Measurements from ENCODE around the gene GGT5.
"Not testable (repeated sequence)": the region's sequence is repeated elsewhere in the genome, so short reads cannot be mapped to it uniquely, and the experiment has no call there.

Gene GGT5, protein sequence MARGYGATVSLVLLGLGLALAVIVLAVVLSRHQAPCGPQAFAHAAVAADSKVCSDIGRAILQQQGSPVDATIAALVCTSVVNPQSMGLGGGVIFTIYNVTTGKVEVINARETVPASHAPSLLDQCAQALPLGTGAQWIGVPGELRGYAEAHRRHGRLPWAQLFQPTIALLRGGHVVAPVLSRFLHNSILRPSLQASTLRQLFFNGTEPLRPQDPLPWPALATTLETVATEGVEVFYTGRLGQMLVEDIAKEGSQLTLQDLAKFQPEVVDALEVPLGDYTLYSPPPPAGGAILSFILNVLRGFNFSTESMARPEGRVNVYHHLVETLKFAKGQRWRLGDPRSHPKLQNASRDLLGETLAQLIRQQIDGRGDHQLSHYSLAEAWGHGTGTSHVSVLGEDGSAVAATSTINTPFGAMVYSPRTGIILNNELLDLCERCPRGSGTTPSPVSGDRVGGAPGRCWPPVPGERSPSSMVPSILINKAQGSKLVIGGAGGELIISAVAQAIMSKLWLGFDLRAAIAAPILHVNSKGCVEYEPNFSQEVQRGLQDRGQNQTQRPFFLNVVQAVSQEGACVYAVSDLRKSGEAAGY

DNA sequence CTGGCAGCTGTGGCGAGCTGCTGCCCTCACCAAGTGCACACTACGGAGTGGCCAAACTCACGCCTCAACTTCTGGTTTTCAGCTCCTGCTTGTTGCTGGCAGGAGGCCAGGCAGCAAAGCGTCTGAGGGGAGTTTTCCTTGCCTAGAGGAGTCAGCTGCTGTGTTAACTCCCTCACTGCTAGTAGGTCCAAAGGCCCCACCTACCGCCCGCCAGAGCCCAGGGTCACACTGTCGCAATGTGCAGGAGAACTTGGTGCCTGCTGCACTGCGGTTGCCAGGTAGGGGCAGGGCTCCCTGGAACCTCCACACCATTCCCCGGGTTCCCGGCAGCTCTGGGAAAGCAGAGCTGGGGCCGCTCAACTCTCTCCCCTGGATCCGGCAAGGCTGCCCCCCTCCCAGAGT is at the start of gene GGT5:
GGT5 (minus strand) TSS at position 53 of the 402 bp plus-strand sequence. CDS start 357 bp downstream, outside the sequence.
- DNase-seq, result not testable (repeated sequence)

DNA sequence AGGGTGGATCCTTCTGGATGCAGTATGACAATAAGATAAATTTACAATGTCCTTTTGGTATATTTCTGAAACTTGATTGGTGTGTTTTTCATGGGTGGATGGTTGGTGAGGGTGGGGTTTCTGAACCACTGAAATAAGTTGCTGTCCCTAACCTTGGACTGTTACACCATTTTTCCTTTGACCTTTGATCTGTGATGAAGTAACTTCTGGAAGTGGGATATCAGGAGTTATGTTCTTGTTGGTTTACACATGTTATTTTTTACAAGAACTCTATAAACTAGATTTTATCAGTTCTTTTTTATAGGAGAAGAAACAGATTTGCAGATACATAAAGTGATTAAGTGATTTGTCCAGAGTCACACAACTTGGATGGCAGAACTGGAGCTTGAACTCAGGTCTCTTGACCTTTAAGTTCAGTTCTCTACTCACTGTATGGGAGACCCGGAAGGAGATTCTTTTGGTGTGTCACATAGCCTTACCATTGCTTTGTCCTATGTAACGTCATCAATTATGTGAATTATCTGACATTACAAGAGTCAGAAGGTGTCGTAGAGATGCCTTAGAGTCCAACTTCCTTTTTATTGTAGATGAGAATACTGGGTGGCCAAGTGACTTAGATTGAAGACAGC is 47.4 kb upstream of the GGT5 start:
- DNase-seq, result not testable (repeated sequence)

DNA sequence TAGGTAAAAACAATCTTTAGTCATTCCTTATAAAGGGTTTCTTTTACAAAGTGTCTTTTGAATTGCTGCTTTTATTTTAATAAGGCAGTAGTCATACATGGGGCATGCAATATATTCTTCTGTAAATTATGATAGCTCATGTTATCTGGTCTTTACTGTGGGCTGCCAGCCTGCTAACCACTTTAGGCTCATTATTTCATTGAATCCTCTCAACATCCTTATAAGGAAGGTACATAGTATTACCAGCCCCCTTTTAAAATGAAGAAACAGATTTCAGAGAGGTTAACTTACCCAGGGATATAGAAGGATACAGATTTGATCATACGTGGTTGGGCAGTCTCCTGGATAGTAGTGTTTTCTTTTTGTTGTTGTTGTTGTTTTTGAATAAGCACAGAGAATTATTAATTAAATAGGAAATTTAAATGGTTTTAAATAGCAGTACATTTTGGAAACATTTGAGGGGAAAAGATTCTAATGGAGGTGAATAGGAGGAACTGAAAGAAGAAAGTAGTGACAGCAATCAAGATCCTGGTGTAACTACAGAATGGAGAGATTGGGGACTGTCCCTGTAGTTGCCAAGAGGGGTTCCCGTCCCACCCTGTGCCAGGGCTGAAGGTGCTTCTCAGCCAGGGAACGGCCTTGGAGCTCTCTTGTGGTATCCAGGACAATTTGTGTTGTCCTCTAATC is 46.8 kb upstream of the GGT5 start:
- no peak for DNase-seq

DNA sequence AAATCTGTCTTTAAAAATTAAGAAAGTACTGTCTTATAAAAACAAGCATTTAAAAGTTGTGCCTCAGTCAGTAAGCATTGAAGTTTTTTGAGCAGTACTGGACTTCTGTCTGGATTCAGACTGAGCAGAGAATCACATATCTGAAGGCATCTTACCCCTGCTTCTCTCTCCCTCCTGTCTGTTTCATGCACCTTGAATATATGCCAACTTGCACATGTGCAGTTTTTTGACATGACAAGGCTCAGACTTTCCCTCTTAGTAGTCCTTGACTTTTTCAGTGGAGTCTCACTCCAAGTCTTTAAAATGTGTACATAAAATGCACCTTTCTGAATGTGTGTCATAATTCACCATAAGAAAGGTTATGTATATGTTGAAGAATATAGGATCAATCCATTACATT is 45.6 kb upstream of the GGT5 start:
- no peak for DNase-seq

DNA sequence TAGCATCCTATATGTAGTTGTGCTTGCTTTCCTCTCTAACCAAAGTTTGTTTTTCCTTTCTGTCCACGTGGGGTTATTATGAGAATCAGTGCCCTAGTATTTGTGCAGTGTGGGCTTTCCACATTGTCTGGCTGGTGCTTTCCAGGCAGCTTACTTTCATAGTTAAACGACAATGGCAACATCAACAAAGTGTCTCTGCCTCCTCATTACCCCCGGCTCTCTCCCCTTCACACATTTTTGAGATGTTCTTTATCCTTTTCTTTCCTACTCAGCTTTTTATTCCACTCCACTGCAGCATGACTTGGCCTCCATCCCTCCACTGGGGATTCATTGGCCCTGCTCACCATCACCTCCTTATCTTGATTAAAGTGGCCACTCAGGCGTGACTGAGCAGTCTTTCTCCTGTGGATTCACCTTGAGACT is 44.9 kb upstream of the GGT5 start:
- DNase-seq, result no peak

DNA sequence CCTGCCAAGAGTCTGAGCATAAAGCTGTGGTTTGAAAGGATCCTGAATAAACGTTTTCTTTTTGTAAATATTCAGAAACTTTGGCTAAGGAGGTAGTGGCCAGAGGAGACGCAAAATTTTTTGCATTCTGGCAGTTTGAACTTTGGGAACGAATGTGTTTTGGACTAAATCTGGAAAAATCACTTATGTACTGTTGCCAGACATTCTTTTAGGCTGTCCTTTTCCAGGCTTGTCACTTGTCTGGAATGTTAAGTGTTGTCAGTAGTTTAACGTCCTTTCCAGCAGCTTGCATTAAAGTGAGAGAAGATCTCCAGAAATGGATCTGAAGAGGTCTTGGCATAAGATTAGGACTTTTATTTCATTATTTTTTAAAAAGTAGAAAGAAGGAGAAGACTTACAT is 44.2 kb upstream of the GGT5 start:
- no peak for DNase-seq

DNA sequence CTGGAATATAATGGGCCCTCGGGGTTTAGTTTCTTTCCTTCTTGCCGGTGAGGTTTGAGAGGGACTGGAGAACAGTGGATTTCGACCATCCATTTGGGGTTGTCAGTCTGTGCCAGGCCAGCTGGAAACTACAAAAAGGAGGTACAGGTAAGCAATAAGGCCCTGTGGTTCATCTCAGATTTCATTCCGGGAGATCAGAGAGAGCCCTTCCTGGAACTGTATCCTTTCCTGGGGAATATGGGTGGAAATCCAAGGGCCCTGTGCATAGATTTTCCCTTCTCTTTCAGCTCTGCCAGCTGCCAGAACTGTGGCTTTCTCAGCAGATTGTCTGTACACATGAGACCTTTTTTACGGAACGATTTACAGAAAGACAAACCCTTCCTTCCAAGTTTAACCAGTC is 42.9 kb upstream of the GGT5 start:
- not testable (repeated sequence) for DNase-seq

DNA sequence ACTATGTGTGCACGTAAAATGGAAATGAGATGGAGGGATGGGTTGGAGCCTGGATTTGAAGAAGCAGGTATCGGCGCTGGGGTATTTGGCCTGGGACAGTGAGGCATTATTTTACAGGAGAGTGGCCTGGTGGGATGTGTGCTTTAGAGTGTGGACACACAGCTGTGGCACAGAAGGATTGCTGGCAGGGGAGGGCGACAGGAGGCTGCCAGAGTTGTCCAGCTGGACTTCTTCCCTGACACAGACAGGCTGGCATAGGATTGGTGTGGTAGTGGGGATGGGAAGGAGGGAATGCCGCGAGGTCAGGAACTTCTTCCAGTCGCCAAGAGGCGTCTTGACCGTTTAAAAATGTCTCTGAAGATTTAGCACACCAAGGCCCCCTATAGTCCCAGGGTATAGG is 42.3 kb upstream of the GGT5 start:
- DNase-seq, result not testable (repeated sequence)

DNA sequence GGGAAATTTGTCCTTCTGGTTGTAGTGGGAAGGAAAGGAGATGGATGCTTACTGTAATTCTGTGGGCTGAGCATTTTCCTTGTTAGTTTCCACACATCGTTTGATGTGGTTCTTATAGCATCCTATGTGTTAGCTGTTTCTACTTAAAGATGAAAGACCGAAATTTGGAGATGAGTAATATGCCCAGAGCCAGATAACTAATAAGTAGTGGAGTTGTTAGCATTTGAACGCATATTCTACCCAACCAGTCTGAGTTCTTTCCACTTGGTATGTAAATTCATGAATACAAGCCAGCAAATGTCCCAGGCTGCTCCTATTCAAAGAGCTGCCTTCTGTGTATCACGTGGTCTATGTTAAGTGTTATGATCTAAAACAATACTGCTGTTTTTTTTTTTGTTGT is 40.4 kb upstream of the GGT5 start:
- DNase-seq, result no peak

DNA sequence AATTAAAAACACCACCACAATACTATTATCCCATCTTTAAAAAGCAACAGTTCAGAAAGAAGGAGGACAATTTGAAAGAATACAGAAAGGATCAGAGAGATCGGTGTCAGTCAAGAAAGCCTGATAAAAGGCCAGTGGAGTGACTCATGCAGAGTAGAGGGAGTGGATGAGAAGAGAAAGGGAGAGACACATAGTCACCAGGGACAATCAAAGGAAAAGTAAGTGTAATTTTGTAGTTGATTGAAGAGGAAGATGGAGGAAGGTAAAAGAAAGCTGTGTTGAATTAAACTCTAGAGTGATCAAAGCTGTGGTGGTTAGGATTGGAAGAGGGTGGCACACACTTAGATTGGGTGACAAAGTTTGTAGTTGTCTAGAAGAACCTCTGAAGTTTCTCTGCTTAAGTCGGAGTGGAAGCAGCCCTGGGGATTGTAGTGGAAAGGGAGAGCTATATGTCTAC is 39.9 kb upstream of the GGT5 start:
- no peak for DNase-seq

DNA sequence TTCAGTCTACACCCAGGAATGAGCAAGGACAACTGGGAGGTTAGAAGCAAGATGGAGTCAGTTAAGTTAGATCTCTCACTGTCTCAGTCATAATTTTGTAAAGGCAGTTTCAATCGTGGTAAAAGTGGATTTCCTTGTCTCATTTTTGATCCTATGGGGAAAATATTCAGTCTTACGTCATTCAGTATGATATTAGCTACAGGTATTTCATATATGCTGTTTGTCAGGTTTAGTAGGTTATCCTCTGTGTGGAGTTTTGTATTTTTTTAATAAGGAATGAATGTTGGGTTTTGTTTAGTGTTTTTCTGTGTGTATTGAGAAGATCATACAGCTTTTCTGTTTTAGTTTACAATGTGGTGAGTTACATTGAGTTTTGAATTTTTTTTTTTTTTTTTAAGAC is 37.5 kb upstream of the GGT5 start:
- no peak for DNase-seq

DNA sequence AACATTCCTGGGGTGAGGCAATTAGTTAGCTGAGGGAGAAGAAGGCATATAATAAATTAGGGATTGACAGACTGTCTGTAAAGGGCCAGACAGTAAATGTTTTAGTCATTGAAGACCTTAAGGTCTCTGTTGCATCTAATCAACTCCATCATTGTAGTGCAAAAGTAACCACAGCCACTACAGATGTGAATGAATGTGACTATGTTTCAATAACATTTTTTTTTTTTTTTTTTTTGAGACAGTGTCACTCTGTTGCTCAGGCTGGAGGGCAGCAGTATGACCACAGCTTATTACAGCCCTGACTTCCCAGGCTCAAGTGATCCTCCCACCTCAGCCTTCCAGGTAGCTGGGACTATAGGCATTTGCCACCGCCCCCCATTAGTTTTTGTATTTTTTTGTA is 35.5 kb upstream of the GGT5 start:
- DNase-seq, result not testable (repeated sequence)

DNA sequence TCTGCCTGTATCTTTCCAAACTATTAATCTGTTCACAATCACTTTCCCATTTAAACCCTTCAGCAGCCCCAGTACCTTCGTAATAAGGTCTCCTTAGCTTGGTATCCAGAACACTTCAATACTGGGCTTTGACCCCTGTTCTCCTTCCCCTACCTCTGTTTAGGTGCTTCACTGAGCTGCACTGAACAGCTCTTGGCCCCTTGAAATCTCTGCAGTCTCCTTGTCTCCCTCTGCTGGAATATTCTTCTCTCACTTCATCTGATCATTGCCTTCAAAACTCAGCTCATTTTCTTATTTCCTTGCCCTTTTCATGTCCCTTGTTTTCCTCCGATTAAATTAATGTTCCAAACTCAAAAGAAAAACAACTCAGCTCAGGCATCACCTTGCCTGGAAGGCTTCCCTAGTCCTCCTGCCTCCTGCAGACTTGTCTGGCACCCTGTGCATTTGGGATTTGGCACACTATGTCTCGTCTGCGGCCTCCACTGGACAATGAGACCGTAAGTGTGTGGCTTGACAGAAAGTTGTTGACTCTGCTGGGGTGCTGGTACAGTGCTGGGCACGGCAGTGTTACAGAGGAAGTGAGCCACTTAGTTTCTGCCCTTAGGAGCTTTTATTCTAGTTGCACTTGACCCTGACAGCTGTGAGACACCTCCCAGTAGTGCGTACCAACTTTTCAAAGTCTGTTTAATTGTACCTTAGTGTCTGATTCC is 30.0 kb upstream of the GGT5 start:
- DNase-seq, result not testable (repeated sequence)

DNA sequence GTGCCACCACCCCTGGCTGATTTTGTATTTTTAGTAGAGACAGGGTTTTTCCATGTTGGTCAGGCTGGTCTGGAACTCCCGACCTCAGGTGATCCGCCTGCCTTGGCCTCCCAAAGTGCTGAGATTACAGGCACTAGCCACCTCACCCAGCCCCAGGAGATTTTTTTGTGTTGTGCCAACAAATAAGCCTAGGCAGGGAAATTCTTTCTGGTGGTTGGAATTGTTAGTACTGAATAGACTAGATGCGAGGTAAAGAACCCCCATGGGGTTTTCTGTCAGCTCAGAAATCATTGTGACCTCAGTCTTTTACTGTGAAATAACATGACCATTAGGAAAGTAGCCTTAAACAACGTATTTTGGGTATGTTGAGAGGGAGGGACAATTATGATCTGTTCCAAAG is 29.0 kb upstream of the GGT5 start:
- not testable (repeated sequence) for DNase-seq

DNA sequence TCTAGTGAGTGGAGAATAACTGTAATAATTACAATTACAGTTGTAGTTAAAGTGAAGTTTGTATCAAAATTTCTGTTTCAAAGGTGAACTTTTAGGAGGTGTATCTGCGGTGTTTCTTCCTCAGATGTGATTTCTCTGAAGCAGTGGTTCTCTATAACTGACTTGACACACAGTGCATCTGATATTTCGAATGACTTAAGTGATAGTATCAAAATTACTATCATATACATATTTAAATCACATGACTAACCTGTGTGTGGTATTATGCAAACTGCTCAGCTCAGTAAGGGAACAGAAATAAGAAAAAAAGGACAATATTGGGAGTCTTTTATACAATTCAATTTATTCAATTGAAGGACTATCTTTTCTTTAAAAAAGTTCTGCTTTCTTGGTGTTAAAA is 28.1 kb upstream of the GGT5 start:
- not testable (repeated sequence) for DNase-seq

DNA sequence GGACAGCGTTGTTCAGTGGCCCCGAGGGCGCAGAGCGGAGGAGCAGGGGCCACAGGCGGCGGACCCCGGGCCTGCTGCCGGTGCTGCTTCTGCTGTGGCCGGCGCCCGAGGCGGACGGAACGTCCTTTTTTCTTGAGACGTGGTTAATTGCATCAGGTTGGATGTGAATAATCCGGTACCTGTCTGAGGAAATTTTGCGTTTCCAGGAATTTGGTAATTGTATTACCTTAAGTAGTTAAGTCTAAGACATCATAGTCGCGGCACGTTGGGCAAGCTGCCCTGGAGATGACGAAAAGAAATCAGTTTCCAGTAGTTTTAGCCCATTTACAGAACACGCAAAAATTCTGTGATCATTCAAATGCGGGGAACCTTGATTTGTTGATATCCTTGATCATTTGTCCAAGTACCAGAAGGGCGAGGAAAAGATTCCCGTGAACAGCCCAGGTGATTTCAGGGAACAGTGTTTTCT is 26.5 kb upstream of the GGT5 start:
- DNase-seq, result no peak

DNA sequence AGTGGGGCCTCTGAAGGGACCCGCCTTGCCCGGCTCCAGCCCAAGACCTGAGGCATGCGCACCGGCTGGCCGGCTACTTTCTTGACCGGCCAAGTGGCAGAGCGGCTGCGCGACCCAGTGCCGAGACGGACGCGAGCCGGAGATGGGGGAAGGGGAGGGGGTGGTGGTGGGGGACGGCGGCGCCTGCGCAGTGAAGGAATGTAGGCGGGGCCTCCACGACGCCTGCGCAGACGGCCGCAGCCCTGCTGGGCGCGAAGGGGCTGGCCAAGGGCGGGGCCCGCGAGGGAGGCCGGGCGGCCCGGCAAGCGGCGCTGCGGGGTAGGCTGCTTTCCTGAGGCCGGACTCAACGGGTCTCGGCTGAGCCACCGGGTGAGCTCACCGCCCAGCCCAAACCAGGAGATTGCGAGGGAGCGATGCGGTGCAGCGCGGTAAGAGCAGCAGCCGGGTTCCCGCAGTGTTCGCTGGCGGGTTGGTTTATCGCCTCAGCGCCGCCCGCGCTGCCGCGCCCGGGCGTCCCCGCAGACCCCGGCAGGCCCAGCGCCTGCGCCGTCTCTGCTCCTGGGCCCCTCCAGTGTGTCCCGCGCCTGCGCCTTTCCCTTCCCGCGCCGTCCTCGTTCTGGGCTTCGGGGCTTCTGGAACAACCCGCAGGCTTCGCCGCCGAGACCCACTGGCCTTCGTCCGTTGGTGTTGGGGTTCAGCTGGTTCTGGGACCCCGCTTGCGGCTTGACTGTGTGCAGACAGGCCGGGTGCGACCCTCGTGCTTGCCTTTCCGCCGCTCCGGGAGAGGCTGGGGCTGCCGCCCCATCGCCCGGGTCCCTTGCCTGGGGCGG is 25.9 kb upstream of the GGT5 start, which contains the start of gene SPECC1L:
SPECC1L (plus strand) TSS at position 276 of the 830 bp plus-strand sequence. CDS start 31,401 bp downstream, outside the sequence.
- DNase-seq, result peak; percentile 59

DNA sequence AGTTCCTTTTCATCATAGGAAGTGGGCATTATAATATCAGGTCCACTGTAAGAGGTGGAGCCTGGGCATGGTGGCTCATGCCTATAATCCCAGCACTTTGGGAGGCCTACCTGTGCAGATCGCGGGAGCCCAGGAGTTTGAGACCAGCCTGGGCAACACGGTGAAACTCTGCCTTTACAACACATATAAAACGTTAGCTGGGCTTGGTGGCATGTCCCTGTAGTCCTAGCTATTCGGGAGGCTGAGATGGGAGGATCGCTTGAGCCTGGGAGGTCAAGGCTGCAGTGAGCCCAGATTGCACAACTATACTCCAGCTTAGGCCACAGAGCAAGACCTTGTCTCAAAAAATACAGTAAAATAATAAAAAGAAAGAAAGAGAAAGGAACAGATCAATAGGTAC is 21.6 kb upstream of the GGT5 start:
- DNase-seq, result not testable (repeated sequence)

DNA sequence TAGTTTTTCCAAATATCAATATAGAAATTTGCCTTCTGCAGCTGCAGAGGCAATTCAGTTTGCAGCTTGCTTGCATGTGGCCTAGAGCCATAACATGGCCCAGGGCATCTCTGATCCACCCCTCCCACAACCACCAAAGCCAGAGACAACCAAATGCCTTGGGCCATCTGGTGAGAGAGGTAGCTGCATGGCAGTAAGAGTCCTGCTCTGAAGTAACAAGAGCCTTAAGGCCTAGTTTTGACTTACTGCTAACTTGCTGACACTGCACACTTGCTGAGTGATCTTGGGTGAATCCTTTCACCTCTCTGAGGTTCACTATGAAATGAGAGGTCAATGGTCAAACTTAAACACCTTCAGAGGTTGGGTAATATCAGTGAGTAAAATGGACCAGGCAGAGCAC is 20.9 kb upstream of the GGT5 start:
- no peak for DNase-seq

DNA sequence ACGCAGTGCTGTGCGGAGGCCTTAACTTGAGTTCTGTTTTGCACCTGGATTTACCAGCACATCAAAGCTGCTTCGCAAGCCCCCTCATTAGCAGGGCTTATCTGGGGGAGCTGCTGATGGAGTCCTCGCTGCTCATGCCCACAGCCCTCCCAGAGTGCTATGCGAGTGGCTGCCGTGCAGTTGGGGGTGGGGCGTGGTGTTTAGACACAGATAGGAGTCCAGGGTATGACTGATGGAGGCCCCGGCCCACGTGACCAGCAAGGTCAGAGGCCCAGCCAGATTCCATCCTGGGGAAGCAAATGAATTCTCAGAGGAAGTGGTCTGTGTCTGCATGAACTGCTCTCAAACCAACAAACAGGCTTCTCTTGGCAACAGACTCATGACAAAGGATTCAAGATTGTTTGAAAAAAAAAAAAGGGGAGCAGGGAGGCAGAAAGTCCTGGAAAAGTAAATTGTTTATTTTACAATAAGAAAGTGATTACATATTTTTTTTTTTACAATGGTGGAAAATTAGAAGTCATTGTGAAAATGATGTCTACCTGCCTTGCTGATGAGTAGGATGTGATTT is 19.5 kb upstream of the GGT5 start:
- not testable (repeated sequence) for DNase-seq

DNA sequence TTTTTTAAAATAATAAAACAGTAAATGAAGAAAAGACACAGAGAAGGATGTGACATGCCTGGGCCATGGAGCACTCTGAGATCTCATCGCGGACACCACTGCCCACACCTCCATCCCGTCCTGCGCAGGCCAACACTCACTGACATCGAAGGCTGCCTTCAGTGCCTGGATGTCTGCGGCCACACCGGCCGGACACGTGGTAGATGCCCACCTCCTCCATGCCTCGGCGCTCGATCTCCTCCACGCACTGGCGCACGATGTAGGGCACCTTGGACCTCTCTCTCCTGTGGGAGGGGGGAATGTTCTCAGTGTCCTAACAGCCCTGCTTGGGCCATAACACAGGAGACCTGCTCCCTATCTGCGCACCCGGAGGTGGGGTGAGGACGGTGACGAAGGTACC is 18.6 kb upstream of the GGT5 start:
- DNase-seq, result not testable (repeated sequence)

Data from NCI-H748 treated with DMSO at 0.1 percent for 48 hours (cell line).